RWPE1 (cell line): Measurements from ENCODE around the gene BRD3OS.

Source experiments
- CTCF ChIA-PET: fragments of 350-600 bp; sonication (Branson Sonifier 250); formaldehyde crosslinking; extraction: SDS; loops from one replicate; lab custom pipeline; 2021; lab: Yijun Ruan, JAX
- POLR2A ChIA-PET: fragments of 400-600 bp; formaldehyde crosslinking; extraction: SDS; loops from one replicate; lab custom pipeline; 2020; ENCODE audit warnings: antibody characterized with exemption; ENCODE audit not compliant: low non-redundant PET; lab: Yijun Ruan, JAX
- DNase-seq: peaks from one replicate; pipeline ENCODE4 v3.0.0; 2012; ENCODE audit warnings: low spot score
- H3K27ac ChIP-seq: fragments of 450-650 bp; 2 replicates; pipeline ENCODE4 v1.5.1; 2017
- CTCF ChIP-seq: fragments of 450-650 bp; conservative IDR thresholded peaks from 2 replicates; pipeline ENCODE4 v1.5.1; 2017; ENCODE audit warnings: low read depth, mild to moderate bottlenecking

BRD3OS gene

GRCh38 chr9:133996531-133997520 is 28.5 kb upstream of the BRD3OS start:
- CTCF ChIA-PET = interaction anchor here (0.9 to 1.5 kb wide), 2 partner anchors 223 to 257 kb away, joined by 3 to 4 read pairs; no protein-coding TSS in a partner anchor
- no peak for TF ChIP-seq CTCF
- no peak for DNase-seq
- H3K27ac ChIP-seq = no peak overlapping the region
- POLR2A ChIA-PET = no interaction called here

- CTCF ChIA-PET = interaction anchor here (0.9 kb wide), 1 partner anchor 258 kb away, joined by 3 read pairs; no protein-coding TSS in a partner anchor
These were observed 27.7 kb upstream of the BRD3OS start for GRCh38 chr9:133997584-133997983.

GRCh38 chr9:133998915-133999595 is 26.2 kb upstream of the BRD3OS start:
- ChIA-PET CTCF (no interaction called here), POLR2A (no interaction called here)
- no peak overlapping the region for H3K27ac ChIP-seq
- TF ChIP-seq CTCF = no peak
- no peak for DNase-seq

More at GRCh38 chr9:133997584-133997983, 27.7 kb upstream of the BRD3OS start:
- no peak overlapping the region for H3K27ac ChIP-seq
- TF ChIP-seq CTCF = no peak
- DNase-seq = no peak
- POLR2A ChIA-PET = no interaction called here

GRCh38 chr9:133999851-134000265 is 25.4 kb upstream of the BRD3OS start:
- TF ChIP-seq CTCF = no peak
- H3K27ac ChIP-seq = no peak overlapping the region
- no peak for DNase-seq
- CTCF ChIA-PET = interaction anchor here (1.0 kb wide), 1 partner anchor 257 kb away, joined by 5 read pairs; no protein-coding TSS in a partner anchor
- POLR2A ChIA-PET = no interaction called here

- H3K27ac ChIP-seq = no peak overlapping the region
- DNase-seq = no peak
- no peak for TF ChIP-seq CTCF
- ChIA-PET CTCF (no interaction called here), POLR2A (no interaction called here)
These were observed 22.5 kb upstream of the BRD3OS start for GRCh38 chr9:134002796-134003195.

GRCh38 chr9:134003237-134003636 is 22.0 kb upstream of the BRD3OS start:
- TF ChIP-seq CTCF = no peak
- CTCF ChIA-PET = no interaction called here
- DNase-seq = no peak
- POLR2A ChIA-PET = interaction anchor here (0.5 kb wide), 1 partner anchor 14 kb away, joined by 5 read pairs; no protein-coding TSS in a partner anchor
- H3K27ac ChIP-seq = no peak overlapping the region
